Panc1 (cell line): ENCODE data around the gene EFNA5.

Experiments used
- CTCF ChIP-seq: fragments of 450-650 bp; IDR thresholded peaks from 2 replicates; pipeline ENCODE4 v1.5.1; 2017; ENCODE audit warnings: mild to moderate bottlenecking
- POLR2AphosphoS5 ChIP-seq: IDR thresholded peaks from 2 replicates; pipeline ENCODE4 v1.6.1; 2012; ENCODE audit warnings: mild to moderate bottlenecking, low read depth, low read length, moderate library complexity
- REST ChIP-seq, 2 experiments: IDR thresholded peaks; 2 replicates each; pipeline ENCODE4 v1.6.1; 2011 to 2012; ENCODE audit warnings: low read depth in 2 of 2, control low read depth in 1 of 2, low read length in 1 of 2, mild to moderate bottlenecking in 1 of 2, moderate library complexity in 1 of 2; ENCODE audit not compliant: insufficient read depth in 1 of 2

GRCh38 chr5:107499237-107499636 lies 171.5 kb downstream of the EFNA5 start:
- TF ChIP-seq CTCF (no peak), REST (IDR thresholded peaks at IDR 0.05; ENCODE audit: insufficient read depth in 1 of 2, low read depth in 2 of 2, low read length in 1 of 2) (no peak), POLR2AphosphoS5 (no peak)
